Progenitor cell of endocrine pancreas (in vitro differentiated cells): ENCODE data around the gene DRAM1. TPM values are rescaled to one million over a fixed set of nuclear protein-coding genes. Genes with fewer than 3 reads are reported as not detected.

Experiments
- DNase-seq: peaks from one replicate; pipeline ENCODE4 v3.0.0; 2021; ENCODE audit warnings: low spot score; ENCODE audit not compliant: unreplicated experiment
- H3K27ac Mint-ChIP-seq: 2 replicates; pipeline ENCODE4 v1.8.0; 2021; ENCODE audit warnings: mild to moderate bottlenecking, moderate library complexity, mixed read lengths
- H3K27me3 Mint-ChIP-seq: 2 replicates; pipeline ENCODE4 v1.8.0; 2021; ENCODE audit warnings: mixed read lengths
- H3K36me3 Mint-ChIP-seq: 2 replicates; pipeline ENCODE4 v1.8.0; 2022; ENCODE audit warnings: mixed read lengths; ENCODE audit not compliant: insufficient read depth
- H3K4me1 Mint-ChIP-seq: 2 replicates; pipeline ENCODE4 v1.8.0; 2021; ENCODE audit warnings: low read depth, mixed read lengths
- H3K4me3 Mint-ChIP-seq: 2 replicates; pipeline ENCODE4 v1.8.0; 2021; ENCODE audit warnings: low read depth, mild to moderate bottlenecking, moderate library complexity, mixed read lengths
- H3K9me3 Mint-ChIP-seq: 2 replicates; pipeline ENCODE4 v1.8.0; 2021; ENCODE audit warnings: low read depth, mixed read lengths
- CTCF ChIP-seq: fragments of 200-600 bp; sonication (generic); IDR thresholded peaks from one replicate; pipeline ENCODE4 v1.5.0; 2021; ENCODE audit warnings: antibody characterized with exemption, mild to moderate bottlenecking; ENCODE audit not compliant: unreplicated experiment
- long read RNA-seq: library from polyadenylated mRNA; unstranded; transcript quantifications from one replicate; pipeline ENCODE4 v2.0.0, GENCODE V29; 2020
- total RNA-seq: library from RNA; stranded (reverse); gene quantifications from 2 replicates; pipeline ENCODE4 v1.2.1, GENCODE V29; 2021

Gene DRAM1, protein sequence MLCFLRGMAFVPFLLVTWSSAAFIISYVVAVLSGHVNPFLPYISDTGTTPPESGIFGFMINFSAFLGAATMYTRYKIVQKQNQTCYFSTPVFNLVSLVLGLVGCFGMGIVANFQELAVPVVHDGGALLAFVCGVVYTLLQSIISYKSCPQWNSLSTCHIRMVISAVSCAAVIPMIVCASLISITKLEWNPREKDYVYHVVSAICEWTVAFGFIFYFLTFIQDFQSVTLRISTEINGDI
- total RNA-seq: 3.8 and 6.5 TPM in 2 replicates
- long read RNA-seq, partial matches to known transcripts: 0 of 4 reads
- long read RNA-seq, other reads (novel, unspliced or antisense): 3 of 4 reads

- peak; percentile 69 for DNase-seq
- H3K4me1 Mint-ChIP-seq: peaks cover 5% of the 10 kb centered on the region
- peak; percentile 31 for TF ChIP-seq CTCF
- H3K27ac Mint-ChIP-seq: peak within 1 kb of the TSS; percentile 91
- H3K4me3 Mint-ChIP-seq: peak within 1 kb of the TSS; percentile 81
- H3K9me3 Mint-ChIP-seq: no peaks in the 10 kb centered on the region
- H3K36me3 Mint-ChIP-seq: no peaks in the 10 kb centered on the region
- H3K27me3 Mint-ChIP-seq: peaks cover 26% of the 10 kb centered on the region
Observed at GRCh38 chr12:101876861-101877805, at the start of gene DRAM1. TSS of gene DRAM1 (plus strand) at chr12:101877580. CDS start at chr12:101877790, 210 bp downstream.

DNA sequence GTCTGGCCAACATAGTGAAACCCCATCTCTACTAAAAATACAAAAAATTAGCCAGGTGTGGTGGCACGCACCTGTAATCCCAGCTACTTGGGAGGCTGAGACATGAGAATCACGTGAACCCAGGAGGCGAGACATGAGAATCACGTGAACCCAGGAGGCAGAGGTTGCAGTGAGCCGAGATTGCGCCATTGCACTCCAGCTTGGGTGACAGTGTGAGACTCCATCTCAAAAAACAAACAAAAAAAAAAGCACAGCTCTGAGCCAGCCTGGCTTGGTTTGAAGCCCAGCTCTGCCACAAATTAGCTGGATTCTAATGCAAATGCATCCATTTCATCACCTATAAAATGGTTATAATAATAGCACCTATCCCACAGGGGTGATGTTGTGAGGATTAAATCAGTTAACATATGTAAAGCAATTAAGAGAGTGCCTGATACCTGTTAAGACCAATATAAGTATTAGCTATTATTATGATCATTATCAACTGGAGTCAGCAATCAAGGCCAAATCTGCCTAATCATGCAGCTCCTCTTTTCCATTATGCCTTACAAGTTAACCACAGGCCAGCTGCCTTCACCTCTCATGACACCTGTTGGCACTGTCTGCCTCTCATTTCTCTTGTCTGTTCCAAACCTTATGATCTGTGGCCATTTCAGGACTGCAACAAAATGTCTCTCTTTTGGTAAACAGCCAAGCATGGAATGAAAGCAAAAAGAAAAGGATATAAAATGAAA lies 48.8 kb upstream of the DRAM1 start:
- TF ChIP-seq CTCF: no peak
- no peaks in the 10 kb centered on the region for H3K9me3 Mint-ChIP-seq
- H3K4me1 Mint-ChIP-seq: peaks cover 4% of the 10 kb centered on the region
- H3K27ac Mint-ChIP-seq: no peak overlapping the region
- H3K4me3 Mint-ChIP-seq: no peak overlapping the region
- no peak for DNase-seq
- no peaks in the 10 kb centered on the region for H3K27me3 Mint-ChIP-seq
- no peaks in the 10 kb centered on the region for H3K36me3 Mint-ChIP-seq

GRCh38 chr12:101829639-101830366 lies 47.6 kb upstream of the DRAM1 start:
- no peaks in the 10 kb centered on the region for H3K36me3 Mint-ChIP-seq
- H3K4me1 Mint-ChIP-seq: peaks cover 4% of the 10 kb centered on the region
- H3K4me3 Mint-ChIP-seq: peak overlapping the region; percentile 93
- no peaks in the 10 kb centered on the region for H3K9me3 Mint-ChIP-seq
- no peak for TF ChIP-seq CTCF
- no peak for DNase-seq
- H3K27ac Mint-ChIP-seq: peak overlapping the region; percentile 91
- H3K27me3 Mint-ChIP-seq: no peaks in the 10 kb centered on the region

GRCh38 chr12:101830367-101831325 lies 46.7 kb upstream of the DRAM1 start, which contains the start of gene GNPTAB:
TSS of gene GNPTAB (minus strand) at chr12:101830959. CDS start at chr12:101830675, 284 bp downstream.
- Mint-ChIP-seq H3K4me1 (peaks cover 2% of the 10 kb centered on the region), H3K27ac (peak within 1 kb of the TSS; percentile 91), H3K27me3 (no peaks in the 10 kb centered on the region), H3K9me3 (no peaks in the 10 kb centered on the region), H3K36me3 (no peaks in the 10 kb centered on the region), H3K4me3 (peak within 1 kb of the TSS; percentile 93)
- DNase-seq: peak; percentile 94
- TF ChIP-seq CTCF: peak; percentile 72
